ENCODE results near the gene FCHO1. TPM values are rescaled to one million over a fixed set of nuclear protein-coding genes. Genes with fewer than 3 reads are reported as not detected.

FCHO1 gene
- total and polyA plus RNA-seq, 5 experiments from 2014 or later, result 11.2 to 99.7 (median 31.8) TPM

GRCh38 chr19:17784201-17785008 is 33.1 kb downstream of the FCHO1 start:
- no peaks in the 10 kb centered on the region for H3K9me3 Mint-ChIP-seq
- H3K27me3 Mint-ChIP-seq, result no peaks in the 10 kb centered on the region
- H3K4me3 Mint-ChIP-seq, result peak overlapping the region in 1 of 10 donors; percentile 26
- H3K27ac Mint-ChIP-seq, result peak overlapping the region in 6 of 10 donors; percentile 20 to 90 (median 81)
- H3K4me1 Mint-ChIP-seq, result peaks cover 5 to 21% (median 16%) of the 10 kb centered on the region in 4 donors
- peak; percentile 68 to 80 for ATAC-seq
- peaks cover 4 to 58% (median 24%) of the 10 kb centered on the region in 3 donors for H3K36me3 Mint-ChIP-seq
- POLR2A ChIA-PET, result interaction anchor here (1.0 to 1.4 kb wide), 3 partner anchors 71 to 81 kb away, joined by 3 to 5 read pairs (median 3); partner anchors contain the start of gene RPL18A
- DNase-seq, result peak; percentile 57 to 86 (median 72)

GRCh38 chr19:17787274-17787913 is 36.1 kb downstream of the FCHO1 start:
- Mint-ChIP-seq H3K9me3 (no peaks in the 10 kb centered on the region), H3K36me3 (peaks cover 4 to 50% (median 20%) of the 10 kb centered on the region in 3 donors), H3K4me1 (peaks cover 17 to 40% (median 27%) of the 10 kb centered on the region in 4 donors), H3K4me3 (no peak overlapping the region), H3K27ac (peak overlapping the region in 2 of 10 donors; percentile 52 to 57), H3K27me3 (no peaks in the 10 kb centered on the region)
- ATAC-seq (no peak), DNase-seq (no peak)
- POLR2A ChIA-PET, result interaction anchor here (0.6 to 1.0 kb wide), 4 partner anchors 11 to 655 kb away, joined by 3 to 6 read pairs (median 3); no protein-coding TSS in a partner anchor

GRCh38 chr19:17788632-17789031 is 37.4 kb downstream of the FCHO1 start:
- ATAC-seq (no peak), DNase-seq (no peak)
- H3K4me3 Mint-ChIP-seq, result no peak overlapping the region
- peaks cover 16 to 47% (median 31%) of the 10 kb centered on the region in 4 donors for H3K4me1 Mint-ChIP-seq
- peaks cover 0 to under 1% (median 0%) of the 10 kb centered on the region in 5 donors for H3K27me3 Mint-ChIP-seq
- POLR2A ChIA-PET, result interaction anchor here (1.1 kb wide), 1 partner anchor 62 kb away, joined by 3 read pairs; no protein-coding TSS in a partner anchor
- H3K27ac Mint-ChIP-seq, result peak overlapping the region in 4 of 10 donors; percentile 3 to 61 (median 35)
- peaks cover 4 to 42% (median 20%) of the 10 kb centered on the region in 3 donors for H3K36me3 Mint-ChIP-seq
- H3K9me3 Mint-ChIP-seq, result no peaks in the 10 kb centered on the region

GRCh38 chr19:17790059-17790780 is 38.9 kb downstream of the FCHO1 start:
- H3K36me3 Mint-ChIP-seq, result peaks cover 0 to 29% (median 10%) of the 10 kb centered on the region in 3 donors
- POLR2A ChIA-PET, result interaction anchor here (1.1 to 1.4 kb wide), 2 partner anchors 49 to 69 kb away, joined by 4 to 9 read pairs; partner anchors contain the start of gene RPL18A
- peak overlapping the region; percentile 19 to 84 (median 72) for H3K27ac Mint-ChIP-seq
- ATAC-seq (peak in 1 of 2 donors; percentile 54), DNase-seq (no peak)
- peaks cover 19 to 50% (median 39%) of the 10 kb centered on the region in 4 donors for H3K4me1 Mint-ChIP-seq
- peaks cover 0 to 7% (median 0%) of the 10 kb centered on the region in 5 donors for H3K27me3 Mint-ChIP-seq
- H3K9me3 Mint-ChIP-seq, result no peaks in the 10 kb centered on the region
- H3K4me3 Mint-ChIP-seq, result no peak overlapping the region

GRCh38 chr19:17794412-17794730 is 43.1 kb downstream of the FCHO1 start:
- Mint-ChIP-seq H3K4me3 (peak overlapping the region; percentile 55 to 82 (median 70)), H3K27ac (peak overlapping the region in 9 of 10 donors; percentile 10 to 85 (median 73)), H3K27me3 (peaks cover 0 to 10% (median 0%) of the 10 kb centered on the region in 5 donors), H3K9me3 (no peaks in the 10 kb centered on the region), H3K36me3 (no peaks in the 10 kb centered on the region), H3K4me1 (peaks cover 18 to 67% (median 58%) of the 10 kb centered on the region in 4 donors)
- ATAC-seq (no peak), DNase-seq (no peak)
- POLR2A ChIA-PET, result interaction anchor here (0.5 to 1.7 kb wide), 8 partner anchors 9 to 312 kb away, joined by 3 to 7 read pairs (median 4); no protein-coding TSS in a partner anchor

- POLR2A ChIA-PET, result interaction anchor here (0.5 to 1.7 kb wide), 8 partner anchors 9 to 312 kb away, joined by 3 to 7 read pairs (median 4); no protein-coding TSS in a partner anchor
Measured at GRCh38 chr19:17794731-17795494, 43.6 kb downstream of the FCHO1 start, which contains the start of gene B3GNT3. B3GNT3 (plus strand) TSS chr19:17795138; CDS start chr19:17807808, 12,670 bp downstream.

GRCh38 chr19:17795495-17795856 is 44.2 kb downstream of the FCHO1 start:
- Mint-ChIP-seq H3K9me3 (no peaks in the 10 kb centered on the region), H3K27ac (peak overlapping the region in 1 of 10 donors; percentile 82), H3K4me3 (peak overlapping the region in 9 of 10 donors; percentile 18 to 79 (median 53)), H3K36me3 (no peaks in the 10 kb centered on the region), H3K4me1 (peaks cover 15 to 59% (median 51%) of the 10 kb centered on the region in 4 donors), H3K27me3 (peaks cover 0 to 10% (median 0%) of the 10 kb centered on the region in 5 donors)
- no peak for ATAC-seq
- POLR2A ChIA-PET, result interaction anchor here (0.6 to 1.7 kb wide), 5 partner anchors 28 to 618 kb away, joined by 3 to 7 read pairs (median 4); no protein-coding TSS in a partner anchor
- DNase-seq, result no peak

More at GRCh38 chr19:17794731-17795494, 43.6 kb downstream of the FCHO1 start, which contains the start of gene B3GNT3:
- Mint-ChIP-seq H3K27ac (peak within 1 kb of the TSS; percentile 25 to 85 (median 74)), H3K27me3 (peaks cover 0 to 10% (median 0%) of the 10 kb centered on the region in 5 donors), H3K9me3 (no peaks in the 10 kb centered on the region), H3K4me1 (peaks cover 18 to 65% (median 56%) of the 10 kb centered on the region in 4 donors), H3K36me3 (no peaks in the 10 kb centered on the region), H3K4me3 (peak within 1 kb of the TSS; percentile 55 to 82 (median 70))
- DNase-seq (peak in 2 of 10 donors; percentile 44 to 48), ATAC-seq (peak; percentile 35 to 56)

- no peak for DNase-seq
- Mint-ChIP-seq H3K27ac (peak overlapping the region in 1 of 10 donors; percentile 56), H3K27me3 (peaks cover 0 to 10% (median 0%) of the 10 kb centered on the region in 5 donors), H3K36me3 (no peaks in the 10 kb centered on the region), H3K4me1 (peaks cover 14 to 58% (median 48%) of the 10 kb centered on the region in 4 donors), H3K9me3 (no peaks in the 10 kb centered on the region), H3K4me3 (peak overlapping the region in 7 of 10 donors; percentile 13 to 75 (median 45))
- no peak for ATAC-seq
- POLR2A ChIA-PET, result interaction anchor here (0.6 to 1.0 kb wide), 3 partner anchors 53 to 617 kb away, joined by 3 to 6 read pairs (median 3); no protein-coding TSS in a partner anchor
Measured at GRCh38 chr19:17796013-17796837, 44.9 kb downstream of the FCHO1 start.

- peaks cover 10 to 50% (median 41%) of the 10 kb centered on the region in 4 donors for H3K4me1 Mint-ChIP-seq
- peak overlapping the region in 1 of 10 donors; percentile 32 for H3K27ac Mint-ChIP-seq
- no peaks in the 10 kb centered on the region for H3K36me3 Mint-ChIP-seq
- H3K4me3 Mint-ChIP-seq, result peak overlapping the region in 1 of 10 donors; percentile 18
- H3K9me3 Mint-ChIP-seq, result no peaks in the 10 kb centered on the region
- peaks cover 0 to 10% (median 0%) of the 10 kb centered on the region in 5 donors for H3K27me3 Mint-ChIP-seq
- POLR2A ChIA-PET, result interaction anchor here (1.0 kb wide), 1 partner anchor 52 kb away, joined by 3 read pairs; no protein-coding TSS in a partner anchor
- DNase-seq (no peak), ATAC-seq (no peak)
Measured at GRCh38 chr19:17796838-17797423, 45.7 kb downstream of the FCHO1 start.
